Measurements from ENCODE around the gene DNAJC15. TPM values are rescaled to one million over a fixed set of nuclear protein-coding genes. Genes with fewer than 3 reads are reported as not detected.

The DNAJC15 gene
- total RNA-seq, 2 experiments from 2014 or later: 2.2 TPM; not detected in 1

DNA sequence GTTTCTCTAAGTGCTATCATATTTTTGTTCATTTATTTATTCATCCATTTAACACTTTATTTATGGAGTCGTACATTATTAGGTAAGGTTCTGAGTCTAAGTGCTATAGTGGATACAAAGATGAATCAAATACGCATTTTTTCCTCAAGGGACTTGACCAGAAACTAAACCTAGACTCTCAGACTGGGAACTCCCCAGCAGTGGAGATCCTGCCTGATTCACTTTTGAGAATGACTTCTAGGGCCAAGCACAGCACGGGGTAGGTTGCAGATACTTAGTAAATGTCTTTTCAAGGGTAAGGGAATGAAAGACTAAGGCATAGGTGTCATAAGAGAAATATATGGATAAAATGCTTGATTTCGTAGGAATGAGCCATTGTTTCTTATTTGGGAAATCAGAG lies 7.2 kb downstream of the DNAJC15 start:
- no peak for DNase-seq (ENCODE audit: low spot score)
- CTCF ChIA-PET (ENCODE audit: unreplicated experiment): no interaction called here
- H3K4me1 ChIP-seq (ENCODE audit: insufficient read depth, low read length, poor library complexity, severe bottlenecking): no peaks in the 10 kb centered on the region
- no peak overlapping the region for H3K27ac ChIP-seq (ENCODE audit: low read depth, low read length, poor library complexity, severe bottlenecking)
- no peaks in the 10 kb centered on the region for H3K79me2 ChIP-seq (ENCODE audit: insufficient read depth, low read depth, low read length)
- no peak overlapping the region for H3K4me2 ChIP-seq (ENCODE audit: low read length)
- TF ChIP-seq, protein P1, sequence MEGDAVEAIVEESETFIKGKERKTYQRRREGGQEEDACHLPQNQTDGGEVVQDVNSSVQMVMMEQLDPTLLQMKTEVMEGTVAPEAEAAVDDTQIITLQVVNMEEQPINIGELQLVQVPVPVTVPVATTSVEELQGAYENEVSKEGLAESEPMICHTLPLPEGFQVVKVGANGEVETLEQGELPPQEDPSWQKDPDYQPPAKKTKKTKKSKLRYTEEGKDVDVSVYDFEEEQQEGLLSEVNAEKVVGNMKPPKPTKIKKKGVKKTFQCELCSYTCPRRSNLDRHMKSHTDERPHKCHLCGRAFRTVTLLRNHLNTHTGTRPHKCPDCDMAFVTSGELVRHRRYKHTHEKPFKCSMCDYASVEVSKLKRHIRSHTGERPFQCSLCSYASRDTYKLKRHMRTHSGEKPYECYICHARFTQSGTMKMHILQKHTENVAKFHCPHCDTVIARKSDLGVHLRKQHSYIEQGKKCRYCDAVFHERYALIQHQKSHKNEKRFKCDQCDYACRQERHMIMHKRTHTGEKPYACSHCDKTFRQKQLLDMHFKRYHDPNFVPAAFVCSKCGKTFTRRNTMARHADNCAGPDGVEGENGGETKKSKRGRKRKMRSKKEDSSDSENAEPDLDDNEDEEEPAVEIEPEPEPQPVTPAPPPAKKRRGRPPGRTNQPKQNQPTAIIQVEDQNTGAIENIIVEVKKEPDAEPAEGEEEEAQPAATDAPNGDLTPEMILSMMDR (conservative IDR thresholded peaks at IDR 0.05; ENCODE audit: low read length): no peak
- TF ChIP-seq EZH2phosphoT487 (IDR thresholded peaks at IDR 0.05; ENCODE audit: borderline replicate concordance, low read depth, low read length): no peak
- POLR2A ChIA-PET: interaction anchor here (0.7 kb wide), 2 partner anchors 18 to 26 kb away, joined by 3 read pairs; no protein-coding TSS in a partner anchor
- no peaks in the 10 kb centered on the region for H3K9me2 ChIP-seq (ENCODE audit: insufficient read depth, low read length)
- intact Hi-C loops (cut with micrococcal nuclease; ENCODE audit: unreplicated experiment): no loop called here
- H3K9me3 ChIP-seq (ENCODE audit: low read length): no peaks in the 10 kb centered on the region
- H3K36me3 ChIP-seq (ENCODE audit: insufficient read depth, low read length): no peaks in the 10 kb centered on the region
- BruUV-seq (replicated peaks): no TSS peak
- no peak overlapping the region for H3K4me3 ChIP-seq (ENCODE audit: low read depth, low read length, poor library complexity, severe bottlenecking)
- H4K20me1 ChIP-seq (ENCODE audit: insufficient read depth, low read length): no peaks in the 10 kb centered on the region
- H2AFZ ChIP-seq (ENCODE audit: low read length): no peak overlapping the region

DNA sequence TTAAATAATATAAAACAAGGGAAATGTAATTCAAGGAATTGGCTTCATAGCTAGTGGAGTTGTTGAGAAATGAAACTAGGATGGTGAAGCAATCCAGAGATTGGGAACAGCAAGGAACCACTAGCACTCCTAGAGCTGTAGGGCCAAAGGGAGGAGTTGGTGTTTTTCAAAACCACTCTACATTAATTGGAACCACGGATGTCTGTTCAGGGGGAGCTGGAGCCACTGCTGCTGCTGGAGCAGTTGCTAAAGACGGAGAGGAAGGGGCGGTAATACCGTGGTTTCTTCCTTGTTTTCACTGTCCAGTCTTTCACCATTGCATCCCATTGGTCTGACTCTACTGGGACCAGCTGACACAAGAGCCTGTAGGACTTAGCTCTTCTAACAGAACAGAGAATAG lies 8.5 kb downstream of the DNAJC15 start:
- H3K4me3 ChIP-seq (ENCODE audit: low read depth, low read length, poor library complexity, severe bottlenecking): no peak overlapping the region
- no TSS peak for BruUV-seq (replicated peaks)
- H3K9me3 ChIP-seq (ENCODE audit: low read length): no peaks in the 10 kb centered on the region
- no peaks in the 10 kb centered on the region for H4K20me1 ChIP-seq (ENCODE audit: insufficient read depth, low read length)
- no peaks in the 10 kb centered on the region for H3K4me1 ChIP-seq (ENCODE audit: insufficient read depth, low read length, poor library complexity, severe bottlenecking)
- no peak overlapping the region for H2AFZ ChIP-seq (ENCODE audit: low read length)
- intact Hi-C loops (cut with micrococcal nuclease; ENCODE audit: unreplicated experiment): no loop called here
- H3K4me2 ChIP-seq (ENCODE audit: low read length): no peak overlapping the region
- H3K27ac ChIP-seq (ENCODE audit: low read depth, low read length, poor library complexity, severe bottlenecking): no peak overlapping the region
- no peaks in the 10 kb centered on the region for H3K9me2 ChIP-seq (ENCODE audit: insufficient read depth, low read length)
- TF ChIP-seq, protein P1 (conservative IDR thresholded peaks at IDR 0.05; ENCODE audit: low read length): no peak
- TF ChIP-seq EZH2phosphoT487 (IDR thresholded peaks at IDR 0.05; ENCODE audit: borderline replicate concordance, low read depth, low read length): no peak
- CTCF ChIA-PET (ENCODE audit: unreplicated experiment): no interaction called here
- no peaks in the 10 kb centered on the region for H3K36me3 ChIP-seq (ENCODE audit: insufficient read depth, low read length)
- H3K79me2 ChIP-seq (ENCODE audit: insufficient read depth, low read depth, low read length): no peaks in the 10 kb centered on the region
- no peak for DNase-seq (ENCODE audit: low spot score)
- POLR2A ChIA-PET: interaction anchor here (0.7 kb wide), 1 partner anchor 116 kb away, joined by 4 read pairs; no protein-coding TSS in a partner anchor

DNA sequence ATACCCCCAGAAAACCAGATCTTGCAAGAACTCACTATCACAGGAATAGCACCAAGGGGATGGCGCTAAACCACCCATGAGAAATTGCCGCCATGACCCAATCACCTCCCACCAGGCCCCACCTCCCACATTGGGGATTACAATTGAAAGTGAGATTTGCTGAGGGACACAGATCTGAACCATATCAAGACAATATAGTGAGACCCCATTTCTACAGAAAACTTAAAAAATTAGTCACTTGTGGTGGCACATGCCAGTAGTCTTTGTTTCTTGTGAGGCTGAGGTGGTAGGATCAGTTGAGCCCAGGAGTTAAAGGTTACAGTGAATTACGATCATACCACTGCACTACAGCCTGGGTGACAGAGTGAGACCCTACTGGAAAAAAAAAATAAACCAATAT lies 9.7 kb downstream of the DNAJC15 start:
- Histone ChIP-seq H3K4me2 (ENCODE audit: low read length) (no peak overlapping the region), H2AFZ (ENCODE audit: low read length) (no peak overlapping the region), H3K4me3 (ENCODE audit: low read depth, low read length, poor library complexity, severe bottlenecking) (no peak overlapping the region), H3K9me2 (ENCODE audit: insufficient read depth, low read length) (no peaks in the 10 kb centered on the region), H3K79me2 (ENCODE audit: insufficient read depth, low read depth, low read length) (no peaks in the 10 kb centered on the region), H3K27ac (ENCODE audit: low read depth, low read length, poor library complexity, severe bottlenecking) (no peak overlapping the region), H4K20me1 (ENCODE audit: insufficient read depth, low read length) (no peaks in the 10 kb centered on the region), H3K36me3 (ENCODE audit: insufficient read depth, low read length) (no peaks in the 10 kb centered on the region), H3K9me3 (ENCODE audit: low read length) (no peaks in the 10 kb centered on the region), H3K4me1 (ENCODE audit: insufficient read depth, low read length, poor library complexity, severe bottlenecking) (no peaks in the 10 kb centered on the region)
- no peak for TF ChIP-seq EZH2phosphoT487 (IDR thresholded peaks at IDR 0.05; ENCODE audit: borderline replicate concordance, low read depth, low read length)
- no TSS peak for BruUV-seq (replicated peaks)
- ChIA-PET CTCF (ENCODE audit: unreplicated experiment) (no interaction called here), POLR2A (no interaction called here)
- intact Hi-C loops (cut with micrococcal nuclease; ENCODE audit: unreplicated experiment): no loop called here
- no peak for DNase-seq (ENCODE audit: low spot score)
